Peyer's patch (tissue), 4 donors: Measurements from ENCODE around the gene UBXN6.

Experiments used
- POLR2A ChIP-seq, 2 donors: fragments of 450-650 bp; IDR thresholded peaks; one replicate each; pipeline ENCODE4 v1.5.1; 2017; ENCODE audit warnings: antibody characterized with exemption in 2 of 2, mild to moderate bottlenecking in 2 of 2, moderate library complexity in 2 of 2
- TF ChIP-seq, protein P1 (sequence below), 6 experiments: fragments of 450-650 bp in 4 of 6; fragments of 200-600 bp in 2 of 6; sonication (generic) in 1 of 6; IDR thresholded peaks; one replicate each; pipeline ENCODE4 v1.5.1; 2017 to 2019; ENCODE audit warnings: antibody characterized with exemption in 6 of 6, mild to moderate bottlenecking in 3 of 6, moderate library complexity in 1 of 6

DNA sequence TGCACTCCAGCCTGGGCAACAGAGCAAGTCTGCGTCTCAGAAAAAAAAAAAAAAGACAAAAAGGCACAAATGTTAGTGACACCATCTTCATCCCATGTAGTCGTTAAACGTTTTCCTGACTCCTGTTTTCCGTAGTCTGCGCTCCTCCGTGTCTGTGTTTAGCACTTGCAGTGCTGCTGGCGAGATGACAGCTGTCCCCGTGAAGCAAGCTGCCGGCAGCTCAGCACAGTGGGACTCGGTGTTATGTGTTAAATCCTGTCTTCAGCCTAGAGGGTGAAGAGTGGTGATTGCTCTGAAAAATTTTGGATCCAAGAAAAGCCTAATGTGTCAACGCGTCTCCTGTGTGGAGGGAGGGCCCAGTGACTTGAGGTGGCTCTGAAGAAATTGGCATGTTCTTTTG is 18.4 kb downstream of the UBXN6 start:
- TF ChIP-seq, protein P1, sequence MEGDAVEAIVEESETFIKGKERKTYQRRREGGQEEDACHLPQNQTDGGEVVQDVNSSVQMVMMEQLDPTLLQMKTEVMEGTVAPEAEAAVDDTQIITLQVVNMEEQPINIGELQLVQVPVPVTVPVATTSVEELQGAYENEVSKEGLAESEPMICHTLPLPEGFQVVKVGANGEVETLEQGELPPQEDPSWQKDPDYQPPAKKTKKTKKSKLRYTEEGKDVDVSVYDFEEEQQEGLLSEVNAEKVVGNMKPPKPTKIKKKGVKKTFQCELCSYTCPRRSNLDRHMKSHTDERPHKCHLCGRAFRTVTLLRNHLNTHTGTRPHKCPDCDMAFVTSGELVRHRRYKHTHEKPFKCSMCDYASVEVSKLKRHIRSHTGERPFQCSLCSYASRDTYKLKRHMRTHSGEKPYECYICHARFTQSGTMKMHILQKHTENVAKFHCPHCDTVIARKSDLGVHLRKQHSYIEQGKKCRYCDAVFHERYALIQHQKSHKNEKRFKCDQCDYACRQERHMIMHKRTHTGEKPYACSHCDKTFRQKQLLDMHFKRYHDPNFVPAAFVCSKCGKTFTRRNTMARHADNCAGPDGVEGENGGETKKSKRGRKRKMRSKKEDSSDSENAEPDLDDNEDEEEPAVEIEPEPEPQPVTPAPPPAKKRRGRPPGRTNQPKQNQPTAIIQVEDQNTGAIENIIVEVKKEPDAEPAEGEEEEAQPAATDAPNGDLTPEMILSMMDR (IDR thresholded peaks at IDR 0.05): no peak
- TF ChIP-seq POLR2A (IDR thresholded peaks at IDR 0.05): no peak
